HG03520 (cell line): ENCODE measurements around the gene CMBL.

ENCODE experiments used
- ATAC-seq: cut with Tn5 transposase; IDR thresholded peaks from one replicate; pipeline ENCODE4 v1.9.1; 2021; ENCODE audit warnings: mild to moderate bottlenecking, moderate library complexity; ENCODE audit not compliant: unreplicated experiment

The CMBL gene

GRCh38 chr5:10310835-10311570, 3.3 kb upstream of the CMBL start:
- ATAC-seq = peak; percentile 95

GRCh38 chr5:10310066-10310779, 2.5 kb upstream of the CMBL start:
- no peak for ATAC-seq

GRCh38 chr5:10308844-10309243, 1.1 kb upstream of the CMBL start:
- no peak for ATAC-seq

- ATAC-seq = no peak
Observed at GRCh38 chr5:10306806-10307205, 896 bp downstream of the CMBL start.

GRCh38 chr5:10306114-10306513, 1.6 kb downstream of the CMBL start:
- no peak for ATAC-seq

- ATAC-seq = no peak
Observed at GRCh38 chr5:10304932-10305331, 2.8 kb downstream of the CMBL start.

- no peak for ATAC-seq
Observed at GRCh38 chr5:10303699-10304170, 4.0 kb downstream of the CMBL start.

- ATAC-seq = no peak
Observed at GRCh38 chr5:10303201-10303600, 4.5 kb downstream of the CMBL start.

- no peak for ATAC-seq
Observed at GRCh38 chr5:10301842-10302610, 5.7 kb downstream of the CMBL start.

GRCh38 chr5:10301266-10301665, 6.4 kb downstream of the CMBL start:
- no peak for ATAC-seq

- ATAC-seq = no peak
Observed at GRCh38 chr5:10300246-10300645, 7.5 kb downstream of the CMBL start.

GRCh38 chr5:10297646-10298204, 10.0 kb downstream of the CMBL start:
- no peak for ATAC-seq

- ATAC-seq = no peak
Observed at GRCh38 chr5:10295619-10296326, 11.9 kb downstream of the CMBL start.

- ATAC-seq = no peak
Observed at GRCh38 chr5:10293907-10294662, 13.6 kb downstream of the CMBL start.

GRCh38 chr5:10291692-10292339, 15.9 kb downstream of the CMBL start:
- ATAC-seq = no peak

- ATAC-seq = no peak
Observed at GRCh38 chr5:10290438-10290837, 17.3 kb downstream of the CMBL start.

GRCh38 chr5:10289991-10290390, 17.7 kb downstream of the CMBL start:
- ATAC-seq = no peak

GRCh38 chr5:10289353-10289752, 18.3 kb downstream of the CMBL start:
- no peak for ATAC-seq

- no peak for ATAC-seq
Observed at GRCh38 chr5:10288592-10289219, 19.0 kb downstream of the CMBL start.
